ENCODE measurements around the gene DEDD.

- TF ChIP-seq CTCF (IDR thresholded peaks at IDR 0.05; ENCODE audit: low read depth, low read length) (no peak), POLR2A (IDR thresholded peaks at IDR 0.05; ENCODE audit: extremely low read depth, insufficient read length) (no peak), MAX (IDR thresholded peaks at IDR 0.05; ENCODE audit: low read depth, low read length) (no peak)
Observed at GRCh38 chr1:161182214-161182613, 49.7 kb upstream of the DEDD start.

All from NB4 (cell line).